H7 (cell line): ENCODE results near the gene ATF3. TPM values are rescaled to one million over a fixed set of nuclear protein-coding genes. Genes with fewer than 3 reads are reported as not detected.
A peak's percentile ranks its signal among the peaks of the same experiment; 100 is the strongest.

Experiments used
- DNase-seq: peaks from one replicate; pipeline ENCODE4 v3.0.0; 2012
- H3K27me3 ChIP-seq: 2 replicates; pipeline ENCODE4 v1.6.0; 2011; ENCODE audit warnings: mild to moderate bottlenecking, low read length; ENCODE audit not compliant: control insufficient read depth, insufficient read depth
- H3K36me3 ChIP-seq: replicated peaks from 2 replicates; pipeline ENCODE4 v1.5.1; 2011; ENCODE audit warnings: low read length; ENCODE audit not compliant: control insufficient read depth, insufficient read depth
- H3K4me3 ChIP-seq: 2 replicates; pipeline ENCODE4 v1.5.1; 2011; ENCODE audit warnings: low read depth, mild to moderate bottlenecking, control low read depth, low read length, moderate library complexity; ENCODE audit not compliant: insufficient read depth
- total RNA-seq: library from RNA; depleted of rRNA; stranded (reverse); fragments of >200 nt; shearing (Covaris generic); gene quantifications from 2 replicates; pipeline ENCODE4 v1.2.3, GENCODE V29; 2014

ATF3 gene
- total RNA-seq, 1 experiment from 2014 or later: 19.2 TPM

DNA sequence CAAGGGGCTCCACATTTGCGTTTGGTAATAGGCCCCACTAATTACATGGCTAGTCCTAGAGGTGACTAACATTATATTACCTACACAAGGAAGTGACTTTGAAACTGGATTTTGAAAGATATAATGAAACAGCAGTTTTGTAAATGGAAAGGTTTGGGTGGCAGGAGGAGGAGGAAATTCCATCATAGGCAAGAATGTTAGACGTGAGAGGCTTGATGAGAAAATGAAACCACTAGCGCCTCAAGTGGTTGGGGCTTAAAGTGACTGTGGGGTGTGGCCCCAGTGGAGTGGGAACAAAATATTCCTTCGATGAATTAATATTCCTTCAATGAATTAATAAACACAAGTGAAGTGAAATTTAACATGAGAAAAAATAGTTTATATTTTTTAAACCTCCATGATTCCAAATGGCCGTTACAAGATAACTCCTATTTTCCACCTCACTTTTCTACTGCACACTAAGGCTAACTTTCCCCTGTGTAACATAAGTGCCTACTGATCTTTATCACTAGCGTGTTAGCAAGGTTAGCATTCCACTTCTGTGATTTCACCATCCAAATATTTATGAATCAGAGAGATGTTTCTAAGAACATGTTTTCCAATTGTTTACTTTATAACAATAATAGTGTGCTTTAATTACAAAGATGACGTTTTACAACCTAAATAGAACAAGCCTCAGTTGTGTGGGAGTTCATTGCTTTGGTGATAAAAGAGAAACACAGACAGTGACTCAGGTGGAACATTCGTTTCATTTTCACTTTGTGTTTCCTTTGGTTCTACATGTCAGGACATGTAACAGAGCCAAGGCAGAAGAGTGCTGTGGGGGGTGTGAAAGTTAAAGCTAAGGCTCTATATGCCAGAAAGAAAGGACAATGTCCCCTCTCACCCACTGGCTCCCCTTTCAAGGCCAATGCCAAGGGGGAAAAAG, 12.5 kb upstream of the ATF3 start:
- Histone ChIP-seq H3K4me3 (no peak overlapping the region), H3K27me3 (peaks cover 3% of the 10 kb centered on the region; the same call in 1 of the 2 replicates), H3K36me3 (no peaks in the 10 kb centered on the region)
- peak; percentile 67 for DNase-seq

DNA sequence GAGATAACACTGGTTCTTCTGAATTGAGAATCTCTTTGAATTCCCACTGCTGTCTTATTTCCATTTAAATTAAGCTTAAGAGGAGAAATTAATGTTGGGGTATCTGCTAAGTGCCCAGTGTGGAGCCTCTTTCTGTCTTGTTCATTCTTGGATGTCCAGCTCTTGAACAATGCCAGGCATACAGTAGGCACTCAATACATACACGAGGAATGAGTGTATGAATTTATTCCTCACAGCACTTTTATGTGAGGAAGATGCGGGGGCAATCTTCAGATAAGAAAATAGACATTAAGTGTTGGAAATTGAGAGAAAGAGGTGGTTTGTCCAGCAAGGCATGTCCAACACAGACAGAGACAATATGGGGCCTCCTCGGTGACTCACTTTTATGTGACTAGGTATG, 11.8 kb upstream of the ATF3 start:
- DNase-seq: no peak
- no peak overlapping the region for H3K4me3 ChIP-seq
- H3K27me3 ChIP-seq: peaks cover 3% of the 10 kb centered on the region; the same call in 1 of the 2 replicates
- no peaks in the 10 kb centered on the region for H3K36me3 ChIP-seq

DNA sequence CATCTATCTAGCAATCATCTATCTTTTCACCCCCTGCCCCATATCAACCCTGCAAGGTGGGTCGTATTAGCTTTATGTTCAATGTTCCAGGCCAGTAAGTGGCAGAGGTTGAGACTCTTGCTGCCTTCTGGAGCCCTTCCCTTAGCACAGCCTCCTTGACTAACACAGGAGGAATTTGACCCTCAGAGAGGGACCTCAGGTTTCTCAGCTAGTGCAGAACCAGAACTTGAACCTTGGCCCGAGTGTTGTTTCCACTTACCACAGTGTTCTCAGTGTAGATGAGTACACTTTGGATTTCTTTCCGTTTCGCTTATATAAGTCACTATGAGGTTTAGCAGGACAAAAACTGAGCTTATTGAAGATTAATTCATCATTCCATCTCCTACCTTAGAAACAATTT, 11.1 kb upstream of the ATF3 start:
- Histone ChIP-seq H3K27me3 (peaks cover 6% of the 10 kb centered on the region; the same call in 1 of the 2 replicates), H3K36me3 (no peaks in the 10 kb centered on the region), H3K4me3 (no peak overlapping the region)
- no peak for DNase-seq

DNA sequence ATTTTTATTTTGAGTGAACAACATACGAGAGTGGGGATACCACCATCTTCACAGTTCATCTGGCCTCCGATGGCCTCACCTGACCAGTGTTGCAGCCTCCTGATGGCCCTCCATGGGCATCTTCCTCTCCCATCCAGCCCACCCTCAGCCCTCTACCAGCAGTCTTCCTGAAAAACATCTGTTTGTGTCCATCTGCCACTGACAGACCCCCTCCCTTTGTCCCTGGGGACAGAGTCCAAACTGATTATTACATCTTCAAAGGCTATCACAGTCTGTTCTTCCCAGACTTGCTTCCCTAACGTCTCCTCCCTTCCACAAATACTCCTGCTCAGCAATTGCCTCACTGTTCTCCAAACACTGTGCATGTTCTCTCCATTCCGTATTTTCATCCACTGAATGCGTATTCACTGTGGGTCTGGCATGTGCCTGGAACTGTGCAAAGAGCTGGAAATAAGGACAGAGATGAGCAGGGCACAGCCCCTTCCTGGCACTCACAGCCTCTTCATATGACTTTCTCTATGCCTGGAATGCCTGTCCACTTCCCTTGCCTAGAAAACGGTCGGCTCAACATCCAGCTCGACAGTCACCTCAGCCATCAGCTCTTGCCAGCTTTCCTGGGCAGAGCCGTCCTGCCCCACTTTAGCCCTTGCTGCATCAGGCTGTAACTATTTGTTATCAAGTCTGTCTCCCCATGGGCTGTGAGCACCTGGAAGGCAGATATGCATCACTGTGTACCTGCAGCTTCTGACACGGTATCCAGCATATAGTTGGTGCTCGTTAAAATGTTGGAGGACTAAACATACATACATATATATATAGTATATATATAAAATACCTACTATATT, 8.3 kb upstream of the ATF3 start:
- Histone ChIP-seq H3K27me3 (peaks cover 29% of the 10 kb centered on the region), H3K36me3 (no peaks in the 10 kb centered on the region), H3K4me3 (no peak overlapping the region)
- no peak for DNase-seq

DNA sequence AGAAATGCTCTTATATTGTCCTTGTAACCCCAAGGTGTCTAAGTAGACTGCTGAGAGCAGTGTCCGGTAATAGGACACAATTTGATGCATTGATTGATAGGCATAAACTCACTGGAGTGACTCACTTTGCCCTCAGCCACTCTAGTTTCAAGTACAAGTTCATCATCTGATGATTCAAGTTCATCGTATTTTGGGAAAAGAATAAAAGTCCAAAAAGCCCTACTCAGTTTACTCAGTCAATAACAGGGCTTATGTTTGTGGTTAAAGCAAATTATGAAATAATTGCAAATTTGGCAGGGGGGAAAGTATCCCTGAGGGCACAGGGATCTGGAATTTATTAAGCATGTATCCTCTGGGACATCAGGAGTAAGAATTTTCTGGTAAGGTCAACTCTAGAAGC, 7.6 kb upstream of the ATF3 start:
- DNase-seq: no peak
- no peak overlapping the region for H3K4me3 ChIP-seq

DNA sequence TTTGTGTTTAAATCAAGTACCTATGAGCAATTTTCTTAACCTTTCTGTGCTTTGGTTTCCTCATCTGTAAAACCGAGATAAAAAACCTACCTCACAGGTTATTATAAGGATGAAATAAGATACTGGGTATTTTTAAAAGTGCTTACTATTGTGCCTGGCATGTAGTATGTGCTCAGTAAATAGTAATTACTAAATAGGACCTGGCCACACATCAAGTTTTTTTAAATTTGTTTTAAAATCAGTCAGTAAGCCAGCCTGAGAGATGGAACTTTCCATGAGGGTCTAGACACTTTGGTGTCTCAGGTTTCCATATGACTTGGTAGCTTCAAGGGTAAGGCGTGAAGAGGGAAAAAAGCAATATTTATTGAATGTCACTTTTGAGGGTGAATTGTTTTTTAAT, 7.0 kb upstream of the ATF3 start:
- Histone ChIP-seq H3K36me3 (no peaks in the 10 kb centered on the region), H3K27me3 (peaks cover 41% of the 10 kb centered on the region), H3K4me3 (no peak overlapping the region)
- no peak for DNase-seq

More for the DNA sequence above, 7.6 kb upstream of the ATF3 start:
- H3K36me3 ChIP-seq: no peaks in the 10 kb centered on the region
- H3K27me3 ChIP-seq: peaks cover 36% of the 10 kb centered on the region

DNA sequence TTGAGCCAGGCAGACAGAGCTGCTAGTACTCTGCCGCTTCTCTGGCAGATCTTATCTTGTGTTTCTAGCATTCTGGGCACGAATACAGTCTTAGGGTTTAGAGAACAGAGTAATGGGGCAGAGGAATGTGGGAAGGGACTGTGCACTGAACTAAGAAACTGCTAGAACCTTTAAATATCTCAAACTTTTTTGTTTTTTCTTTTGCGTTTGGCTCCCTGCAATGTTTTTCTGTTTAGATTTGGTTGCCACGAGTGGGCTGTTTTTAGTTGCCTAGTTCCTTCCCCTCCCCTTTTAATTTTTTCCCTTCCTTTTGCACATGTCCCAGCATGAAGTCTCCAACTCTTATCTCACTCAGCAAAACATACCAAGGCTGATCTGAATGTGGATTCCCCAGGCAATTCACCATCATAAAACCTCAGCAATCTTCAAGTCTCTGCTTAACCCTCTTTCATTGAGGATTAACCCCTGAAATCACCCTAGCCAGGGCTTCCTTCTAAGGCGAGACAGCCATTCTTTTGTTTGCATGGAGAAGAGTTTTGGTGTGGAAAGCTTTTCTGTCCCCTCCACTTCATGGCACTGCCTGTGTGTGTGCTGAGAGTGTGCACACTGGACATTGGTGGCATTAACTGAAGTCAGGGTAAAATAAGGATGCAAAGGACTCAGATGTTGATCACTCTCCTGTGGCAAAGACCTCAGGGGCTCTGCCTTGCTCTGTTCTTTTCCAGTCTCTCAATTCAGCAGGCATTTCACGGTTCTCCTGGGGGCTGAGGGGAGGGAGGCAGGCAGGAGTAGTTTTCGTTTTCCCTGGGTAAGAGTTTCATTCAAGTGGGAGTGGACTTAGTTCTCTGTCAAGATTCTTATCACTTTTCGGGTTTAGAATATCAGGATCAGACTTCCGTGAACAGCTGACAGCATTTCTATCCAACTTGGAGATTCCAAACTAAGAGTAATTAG, 2.8 kb upstream of the ATF3 start:
- H3K4me3 ChIP-seq: no peak overlapping the region
- no peaks in the 10 kb centered on the region for H3K36me3 ChIP-seq
- peaks cover 65% of the 10 kb centered on the region for H3K27me3 ChIP-seq
- peak; percentile 56 for DNase-seq

DNA sequence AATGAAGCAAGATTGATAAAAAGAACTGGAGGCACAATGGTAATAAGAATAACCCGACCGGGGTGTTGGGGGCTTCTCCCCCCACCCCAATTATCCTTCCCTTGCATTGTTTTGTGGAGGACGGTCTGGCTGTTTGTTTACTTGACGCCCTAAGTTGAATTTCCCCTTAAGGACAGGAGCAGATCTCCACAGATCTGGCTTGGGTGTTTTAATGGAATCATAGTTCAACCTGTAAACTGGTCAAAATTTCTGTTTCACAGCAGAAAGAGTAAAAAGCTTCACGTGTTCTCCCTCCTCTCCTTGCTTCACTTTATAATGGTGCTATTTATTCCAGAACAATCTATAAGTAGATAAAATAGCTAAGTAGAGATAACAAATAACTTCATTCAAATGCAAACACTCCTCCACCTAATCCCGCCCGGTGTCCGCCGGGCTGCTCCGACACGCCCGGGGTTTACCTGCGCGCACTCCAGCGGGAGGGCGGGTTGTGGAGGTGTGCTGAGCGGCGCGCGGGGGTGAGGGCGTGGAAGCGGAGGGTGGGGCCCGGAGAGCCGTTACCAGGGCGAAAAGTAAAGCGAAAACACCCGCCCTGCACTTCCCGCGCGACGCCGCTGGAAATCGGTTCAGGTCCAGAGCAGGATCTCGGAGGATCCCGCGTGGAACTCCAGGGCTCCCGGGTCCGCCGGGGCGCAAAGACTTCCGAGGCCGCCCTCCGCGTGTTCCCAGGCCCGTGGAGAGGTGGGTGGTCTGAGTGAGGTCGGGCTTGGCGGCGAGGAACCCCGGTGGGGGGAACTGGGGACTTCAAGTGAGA, 2.0 kb upstream of the ATF3 start:
- peaks cover 65% of the 10 kb centered on the region for H3K27me3 ChIP-seq

DNA sequence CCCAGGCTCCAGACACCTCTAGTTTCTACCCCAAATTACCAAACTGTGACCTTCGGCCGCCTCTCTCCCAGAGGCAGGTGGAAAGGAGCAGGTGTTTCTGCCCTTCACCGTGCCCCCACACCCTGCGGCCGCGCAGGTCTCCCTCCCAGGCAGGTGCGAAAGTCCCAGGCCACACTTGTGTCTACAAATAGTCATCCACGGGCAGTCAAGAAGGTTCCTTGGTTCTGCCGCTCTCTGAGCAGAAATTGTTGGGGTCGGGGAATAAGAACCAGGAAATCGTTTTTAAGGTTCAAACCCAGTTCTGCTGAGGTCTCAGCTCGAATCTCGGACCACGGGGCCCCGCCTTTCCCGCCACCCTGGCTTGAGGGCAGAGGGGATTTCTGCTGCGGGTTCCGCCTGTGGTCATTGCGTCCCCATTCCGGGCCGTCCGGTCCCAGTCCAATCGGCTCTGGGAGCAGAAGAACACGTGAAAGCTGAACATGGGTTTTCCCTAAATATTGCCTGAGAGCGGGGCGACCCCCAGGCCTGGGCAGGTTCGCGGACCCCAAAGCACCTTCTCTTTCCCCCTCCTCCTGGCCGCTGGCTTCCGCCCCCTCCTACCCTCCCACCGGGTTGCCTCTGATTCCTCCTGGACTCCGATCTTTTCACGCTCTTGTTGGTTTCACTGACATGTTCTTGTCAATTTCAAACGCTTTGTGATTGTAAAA, 1.2 kb upstream of the ATF3 start:
- Histone ChIP-seq H3K4me3 (peak overlapping the region; percentile 64), H3K27me3 (peaks cover 61% of the 10 kb centered on the region), H3K36me3 (no peaks in the 10 kb centered on the region)
- peak; percentile 74 for DNase-seq

More for the DNA sequence above, 2.0 kb upstream of the ATF3 start:
- Histone ChIP-seq H3K36me3 (no peaks in the 10 kb centered on the region), H3K4me3 (peak overlapping the region; percentile 64)
- DNase-seq: peak; percentile 62

DNA sequence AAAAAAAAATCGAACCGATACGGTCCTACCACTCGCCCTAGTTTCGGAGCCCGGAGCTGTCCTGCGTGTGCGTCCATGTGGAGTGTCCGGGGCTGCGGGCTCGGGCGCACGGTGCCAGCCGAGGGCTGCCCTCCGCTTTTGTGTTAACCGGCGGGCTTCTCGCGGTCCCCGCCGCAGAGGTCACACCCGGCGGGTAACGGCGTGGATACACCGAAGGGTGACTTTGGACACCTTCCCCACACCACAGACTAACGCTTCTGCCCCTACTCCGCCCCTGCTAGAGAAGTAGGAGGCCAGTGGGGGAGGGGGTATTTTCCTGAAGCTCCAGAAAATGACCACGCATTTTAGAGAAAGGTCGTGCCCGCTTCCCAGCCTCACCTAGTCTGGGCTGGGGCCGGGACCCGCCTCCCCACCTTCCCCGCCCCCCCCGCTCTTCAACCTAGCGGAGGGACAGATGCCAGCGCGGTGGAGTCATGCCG, 609 bp upstream of the ATF3 start:
- Histone ChIP-seq H3K36me3 (no peaks in the 10 kb centered on the region), H3K27me3 (peaks cover 59% of the 10 kb centered on the region), H3K4me3 (peak overlapping the region; percentile 64)
- DNase-seq: no peak

DNA sequence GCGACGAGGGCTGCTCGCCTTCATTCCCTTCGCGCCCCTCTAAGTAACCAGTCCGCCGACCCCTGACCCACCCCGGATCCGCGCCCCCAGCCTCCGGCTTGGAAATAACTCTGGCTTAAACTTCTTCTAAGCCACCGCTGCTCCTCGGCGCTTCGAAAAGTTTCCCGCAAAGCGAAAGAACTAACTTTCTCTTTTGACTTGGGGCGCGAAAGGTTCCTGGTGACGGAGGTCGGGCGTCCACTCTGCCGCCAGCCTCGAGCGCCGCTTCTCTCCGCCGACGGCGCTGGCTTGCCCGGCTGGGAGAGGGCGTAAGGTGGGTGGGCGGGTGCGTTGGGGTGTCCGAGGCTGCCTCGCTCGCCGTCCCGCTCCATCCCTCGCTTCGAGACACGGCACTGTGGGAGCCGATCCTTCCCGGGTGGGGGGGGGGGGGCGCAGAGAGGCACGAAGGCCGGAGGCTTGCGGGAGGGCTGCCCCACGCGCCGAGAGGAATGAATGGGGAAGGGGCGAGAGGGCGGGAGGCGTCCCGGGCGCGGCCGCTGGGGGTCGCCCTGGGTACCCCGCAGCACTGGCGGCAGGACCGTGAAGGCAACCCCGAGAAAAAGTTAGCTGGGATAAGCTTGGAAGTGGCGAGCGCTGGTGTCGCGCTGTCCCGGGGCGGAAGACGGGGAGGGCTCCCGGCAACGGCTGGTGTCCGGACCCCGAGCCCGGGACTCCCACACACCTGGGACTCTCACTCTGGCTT, 569 bp downstream of the ATF3 start:
- Histone ChIP-seq H3K4me3 (peak overlapping the region; percentile 85), H3K27me3 (peaks cover 50% of the 10 kb centered on the region), H3K36me3 (no peaks in the 10 kb centered on the region)
- DNase-seq: peak; percentile 89
